HCT116 (cell line): ENCODE measurements around the gene VPS39. TPM values are rescaled to one million over a fixed set of nuclear protein-coding genes. Genes with fewer than 3 reads are reported as not detected.

Experiments
- ATAC-seq: fragments of 200-7000 bp; cut with Tn5 transposase; 2 replicates; pipeline ENCODE4 v1.9.1; 2020; ENCODE audit warnings: mild to moderate bottlenecking, moderate library complexity
- BruUV-seq: library from RNA; stranded (reverse); fragments of 400-500 nt; replicated peaks from 2 replicates; lab custom pipeline; 2021; lab: Mats Ljungman, UMichigan
- CTCF ChIA-PET: fragments of 300-600 bp; sonication (Branson Sonifier 250); formaldehyde crosslinking; loops from one replicate; lab custom pipeline; 2021; ENCODE audit warnings: antibody characterized with exemption; lab: Charles Lee
- POLR2A ChIA-PET: fragments of 300-600, 350-600 bp; sonication (Branson Sonifier 250); formaldehyde crosslinking; loops from one replicate; lab custom pipeline; 2021; ENCODE audit warnings: antibody characterized with exemption; lab: Charles Lee
- RAD21 ChIA-PET, 2 experiments: fragments of 300-600 bp; sonication (Branson Sonifier 250); formaldehyde crosslinking; loops; one replicate each; lab custom pipeline; 2023; ENCODE audit warnings: low total read pairs in 2 of 2; ENCODE audit not compliant: uncharacterized antibody in 2 of 2, unreplicated experiment in 2 of 2, low non-redundant PET in 1 of 2; lab: Charles Lee
- DNase-seq: peaks from one replicate; pipeline ENCODE4 v3.0.0-alpha.2; 2010; ENCODE audit warnings: low read depth, low spot score
- H2AFZ ChIP-seq: fragments of 200-600 bp; shearing (Covaris generic), sonication (generic); 2 replicates; pipeline ENCODE4 v1.6.1; 2017; ENCODE audit warnings: low read depth, mixed run types, mixed read lengths, antibody characterized with exemption, low read length; ENCODE audit not compliant: poor library complexity, severe bottlenecking
- H3K27ac ChIP-seq: 2 replicates; pipeline ENCODE4 v1.5.1; 2012; ENCODE audit warnings: low read depth, low read length
- H3K27me3 ChIP-seq: fragments of 200-600 bp; sonication (generic); 2 replicates; pipeline ENCODE4 v1.6.1; 2016; ENCODE audit warnings: mixed run types, low read length, mixed read lengths; ENCODE audit not compliant: insufficient read depth
- H3K36me3 ChIP-seq, 2 experiments: fragments of 200-500 bp in 1 of 2; fragments of 200-600 bp in 1 of 2; sonication (Bioruptor generic) in 1 of 2; sonication (generic) in 1 of 2; 2 replicates each; pipeline versions ENCODE4 v1.5.1 to v1.6.1; 2014 to 2016; ENCODE audit warnings: low read length in 2 of 2, inconsistent platforms in 1 of 2, mixed read lengths in 1 of 2, mixed run types in 1 of 2; ENCODE audit not compliant: insufficient read depth in 2 of 2, control insufficient read depth in 1 of 2
- H3K4me1 ChIP-seq, 2 experiments: fragments of 200-600 bp in 1 of 2; sonication (generic) in 1 of 2; 2 replicates each; pipeline versions ENCODE4 v1.5.1 to v1.6.1; 2012 to 2017; ENCODE audit warnings: low read length in 2 of 2, inconsistent platforms in 1 of 2, mild to moderate bottlenecking in 1 of 2, mixed read lengths in 1 of 2, mixed run types in 1 of 2, moderate library complexity in 1 of 2; ENCODE audit not compliant: insufficient read depth in 2 of 2, control insufficient read depth in 1 of 2
- H3K4me2 ChIP-seq: fragments of 200-600 bp; sonication (generic); 2 replicates; pipeline ENCODE4 v1.6.1; 2017; ENCODE audit warnings: mixed run types, low read length, mixed read lengths
- H3K4me3 ChIP-seq, 2 experiments: fragments of 200-600 bp in 1 of 2; sonication (generic) in 1 of 2; replicated peaks in 1 of 2; 2 replicates each; pipeline ENCODE4 v1.5.1; 2011 to 2016; ENCODE audit warnings: low read length in 2 of 2, control low read depth in 1 of 2, low read depth in 1 of 2, mild to moderate bottlenecking in 1 of 2, mixed read lengths in 1 of 2, mixed run types in 1 of 2
- H3K79me2 ChIP-seq: fragments of 200-600 bp; sonication (generic); 2 replicates; pipeline ENCODE4 v1.6.1; 2017; ENCODE audit warnings: mild to moderate bottlenecking, mixed run types, low read length, moderate library complexity, mixed read lengths; ENCODE audit not compliant: insufficient read depth
- H3K9ac ChIP-seq: fragments of 200-600 bp; sonication (generic); 2 replicates; pipeline ENCODE4 v1.6.1; 2016; ENCODE audit warnings: low read length, mixed read lengths
- H3K9me2 ChIP-seq: fragments of 200-600 bp; sonication (generic), shearing (Covaris generic); 2 replicates; pipeline ENCODE4 v1.6.1; 2017; ENCODE audit warnings: mixed run types, mild to moderate bottlenecking, moderate library complexity; ENCODE audit not compliant: insufficient read depth
- H3K9me3 ChIP-seq, 2 experiments: fragments of 200-500 bp in 1 of 2; fragments of 200-600 bp in 1 of 2; sonication (Bioruptor generic) in 1 of 2; sonication (generic) in 1 of 2; 2 replicates each; pipeline ENCODE4 v1.6.1; 2014 to 2017; ENCODE audit warnings: low read length in 2 of 2, mixed read lengths in 2 of 2, inconsistent platforms in 1 of 2, low read depth in 1 of 2, mild to moderate bottlenecking in 1 of 2, mixed run types in 1 of 2, moderate library complexity in 1 of 2; ENCODE audit not compliant: control insufficient read depth in 1 of 2, insufficient read depth in 1 of 2
- H4K20me1 ChIP-seq: fragments of 200-600 bp; sonication (generic), shearing (Covaris generic); 2 replicates; pipeline ENCODE4 v1.6.1; 2017; ENCODE audit warnings: mixed run types, mild to moderate bottlenecking, moderate library complexity; ENCODE audit not compliant: insufficient read depth
- CBX3 ChIP-seq: IDR thresholded peaks from 2 replicates; pipeline ENCODE4 v1.6.1; 2012; ENCODE audit warnings: low read depth
- CEBPB ChIP-seq: IDR thresholded peaks from 2 replicates; pipeline ENCODE4 v1.6.1; 2012; ENCODE audit warnings: low read depth
- ELF1 ChIP-seq: IDR thresholded peaks from 2 replicates; pipeline ENCODE4 v1.6.1; 2012; ENCODE audit warnings: low read depth, borderline replicate concordance
- EZH2 ChIP-seq: fragments of 200-600 bp; sonication (generic); IDR thresholded peaks from 2 replicates; pipeline ENCODE4 v1.6.1; 2017; ENCODE audit warnings: antibody characterized with exemption, mixed run types
- FOSL1 ChIP-seq: IDR thresholded peaks from 2 replicates; pipeline ENCODE4 v1.6.1; 2012; ENCODE audit warnings: low read depth
- JUND ChIP-seq: IDR thresholded peaks from 2 replicates; pipeline ENCODE4 v1.6.1; 2012
- POLR2A ChIP-seq: IDR thresholded peaks from 2 replicates; pipeline ENCODE4 v1.7.0; 2011; ENCODE audit warnings: borderline replicate concordance; ENCODE audit not compliant: insufficient read depth, insufficient read length; ENCODE audit errors: extremely low read depth
- POLR2AphosphoS5 ChIP-seq: IDR thresholded peaks from 2 replicates; pipeline ENCODE4 v1.6.1; 2011; ENCODE audit warnings: mild to moderate bottlenecking, low read depth, low read length, moderate library complexity
- RAD21 ChIP-seq: IDR thresholded peaks from 2 replicates; pipeline ENCODE4 v1.6.1; 2012; ENCODE audit warnings: low read depth, mild to moderate bottlenecking
- SIN3A ChIP-seq: IDR thresholded peaks from 2 replicates; pipeline ENCODE4 v1.6.1; 2012; ENCODE audit warnings: low read depth
- SP1 ChIP-seq: IDR thresholded peaks from 2 replicates; pipeline ENCODE4 v1.6.1; 2012; ENCODE audit warnings: low read depth
- ZBTB33 ChIP-seq: IDR thresholded peaks from 2 replicates; pipeline ENCODE4 v1.6.1; 2011; ENCODE audit warnings: mild to moderate bottlenecking, low read length, moderate library complexity; ENCODE audit not compliant: insufficient replicate concordance; ENCODE audit errors: extremely low read depth
- ZFX ChIP-seq: fragments of 450-650 bp; IDR thresholded peaks from 2 replicates; pipeline ENCODE4 v1.6.1; 2017
- ZNF274 ChIP-seq: fragments of 200-500 bp; sonication (Bioruptor generic); IDR thresholded peaks from 2 replicates; pipeline ENCODE4 v1.6.1; 2014; ENCODE audit warnings: mild to moderate bottlenecking, low read depth, low read length, inconsistent platforms
- intact Hi-C: fragments of 100-400 bp; cut with micrococcal nuclease; formaldehyde crosslinking; loops from 2 replicates; pipeline ENCODE4 v1.10.0; 2022
- total RNA-seq: library from RNA; stranded (reverse); gene quantifications from one replicate; pipeline ENCODE4 v1.2.1, GENCODE V29; 2021; ENCODE audit not compliant: unreplicated experiment
- TF ChIP-seq, protein P1 (sequence below): IDR thresholded peaks from 2 replicates; pipeline ENCODE4 v1.6.1; 2012; ENCODE audit warnings: low read depth
- TF ChIP-seq, protein P2 (sequence below): IDR thresholded peaks from 2 replicates; pipeline ENCODE4 v1.6.1; 2012
- TF ChIP-seq, protein P3 (sequence below): IDR thresholded peaks from 2 replicates; pipeline ENCODE4 v1.6.1; 2012
- TF ChIP-seq, protein P4 (sequence below), 3 experiments: fragments of 200-600 bp in 1 of 3; sonication (generic) in 1 of 3; IDR thresholded peaks in 2 of 3; conservative IDR thresholded peaks in 1 of 3; 2 replicates each; pipeline ENCODE4 v1.5.1; 2012 to 2017; ENCODE audit warnings: low read depth in 2 of 3, low read length in 2 of 3, antibody characterized with exemption in 1 of 3, borderline replicate concordance in 1 of 3, control low read depth in 1 of 3, mild to moderate bottlenecking in 1 of 3, mixed read lengths in 1 of 3, mixed run types in 1 of 3, moderate library complexity in 1 of 3; ENCODE audit not compliant: insufficient read depth in 1 of 3

VPS39 gene
- total RNA-seq, 1 experiment from 2014 or later: 40.1 TPM

DNA sequence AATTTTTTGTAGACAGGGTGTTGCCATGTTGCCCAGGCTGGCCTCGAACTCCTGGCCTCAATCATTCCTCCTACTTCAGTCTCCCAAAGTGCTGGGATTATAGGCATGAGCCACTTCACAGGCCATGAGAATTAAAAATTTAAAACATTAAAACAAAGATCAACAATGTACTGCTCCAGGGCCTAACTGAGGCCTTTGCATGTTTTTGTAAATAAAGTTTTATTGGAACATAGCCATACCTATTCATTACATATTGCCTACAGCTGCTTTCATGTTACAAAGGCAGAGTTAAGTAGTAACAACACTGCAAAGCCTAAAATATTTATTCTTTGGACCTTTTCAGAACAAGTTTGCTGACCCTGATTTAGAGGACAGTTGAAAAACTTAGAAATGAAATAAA lies 9.6 kb downstream of the VPS39 start:
- H4K20me1 ChIP-seq: no peaks in the 10 kb centered on the region
- TF ChIP-seq, protein P1, sequence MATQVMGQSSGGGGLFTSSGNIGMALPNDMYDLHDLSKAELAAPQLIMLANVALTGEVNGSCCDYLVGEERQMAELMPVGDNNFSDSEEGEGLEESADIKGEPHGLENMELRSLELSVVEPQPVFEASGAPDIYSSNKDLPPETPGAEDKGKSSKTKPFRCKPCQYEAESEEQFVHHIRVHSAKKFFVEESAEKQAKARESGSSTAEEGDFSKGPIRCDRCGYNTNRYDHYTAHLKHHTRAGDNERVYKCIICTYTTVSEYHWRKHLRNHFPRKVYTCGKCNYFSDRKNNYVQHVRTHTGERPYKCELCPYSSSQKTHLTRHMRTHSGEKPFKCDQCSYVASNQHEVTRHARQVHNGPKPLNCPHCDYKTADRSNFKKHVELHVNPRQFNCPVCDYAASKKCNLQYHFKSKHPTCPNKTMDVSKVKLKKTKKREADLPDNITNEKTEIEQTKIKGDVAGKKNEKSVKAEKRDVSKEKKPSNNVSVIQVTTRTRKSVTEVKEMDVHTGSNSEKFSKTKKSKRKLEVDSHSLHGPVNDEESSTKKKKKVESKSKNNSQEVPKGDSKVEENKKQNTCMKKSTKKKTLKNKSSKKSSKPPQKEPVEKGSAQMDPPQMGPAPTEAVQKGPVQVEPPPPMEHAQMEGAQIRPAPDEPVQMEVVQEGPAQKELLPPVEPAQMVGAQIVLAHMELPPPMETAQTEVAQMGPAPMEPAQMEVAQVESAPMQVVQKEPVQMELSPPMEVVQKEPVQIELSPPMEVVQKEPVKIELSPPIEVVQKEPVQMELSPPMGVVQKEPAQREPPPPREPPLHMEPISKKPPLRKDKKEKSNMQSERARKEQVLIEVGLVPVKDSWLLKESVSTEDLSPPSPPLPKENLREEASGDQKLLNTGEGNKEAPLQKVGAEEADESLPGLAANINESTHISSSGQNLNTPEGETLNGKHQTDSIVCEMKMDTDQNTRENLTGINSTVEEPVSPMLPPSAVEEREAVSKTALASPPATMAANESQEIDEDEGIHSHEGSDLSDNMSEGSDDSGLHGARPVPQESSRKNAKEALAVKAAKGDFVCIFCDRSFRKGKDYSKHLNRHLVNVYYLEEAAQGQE: no peak
- TF ChIP-seq ZBTB33: no peak
- TF ChIP-seq CBX3: no peak
- no peak for TF ChIP-seq EZH2
- TF ChIP-seq JUND: no peak
- TF ChIP-seq ZFX: no peak
- no peak for TF ChIP-seq SP1
- TF ChIP-seq, protein P2, sequence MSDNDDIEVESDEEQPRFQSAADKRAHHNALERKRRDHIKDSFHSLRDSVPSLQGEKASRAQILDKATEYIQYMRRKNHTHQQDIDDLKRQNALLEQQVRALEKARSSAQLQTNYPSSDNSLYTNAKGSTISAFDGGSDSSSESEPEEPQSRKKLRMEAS: no peak
- TF ChIP-seq, protein P3, sequence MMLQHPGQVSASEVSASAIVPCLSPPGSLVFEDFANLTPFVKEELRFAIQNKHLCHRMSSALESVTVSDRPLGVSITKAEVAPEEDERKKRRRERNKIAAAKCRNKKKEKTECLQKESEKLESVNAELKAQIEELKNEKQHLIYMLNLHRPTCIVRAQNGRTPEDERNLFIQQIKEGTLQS: no peak
- no peak for TF ChIP-seq ELF1
- no peak for TF ChIP-seq ZNF274
- TF ChIP-seq POLR2A: no peak
- TF ChIP-seq POLR2AphosphoS5: no peak
- no peak for TF ChIP-seq CEBPB
- TF ChIP-seq FOSL1: no peak
- TF ChIP-seq RAD21: no peak
- TF ChIP-seq, protein P4, sequence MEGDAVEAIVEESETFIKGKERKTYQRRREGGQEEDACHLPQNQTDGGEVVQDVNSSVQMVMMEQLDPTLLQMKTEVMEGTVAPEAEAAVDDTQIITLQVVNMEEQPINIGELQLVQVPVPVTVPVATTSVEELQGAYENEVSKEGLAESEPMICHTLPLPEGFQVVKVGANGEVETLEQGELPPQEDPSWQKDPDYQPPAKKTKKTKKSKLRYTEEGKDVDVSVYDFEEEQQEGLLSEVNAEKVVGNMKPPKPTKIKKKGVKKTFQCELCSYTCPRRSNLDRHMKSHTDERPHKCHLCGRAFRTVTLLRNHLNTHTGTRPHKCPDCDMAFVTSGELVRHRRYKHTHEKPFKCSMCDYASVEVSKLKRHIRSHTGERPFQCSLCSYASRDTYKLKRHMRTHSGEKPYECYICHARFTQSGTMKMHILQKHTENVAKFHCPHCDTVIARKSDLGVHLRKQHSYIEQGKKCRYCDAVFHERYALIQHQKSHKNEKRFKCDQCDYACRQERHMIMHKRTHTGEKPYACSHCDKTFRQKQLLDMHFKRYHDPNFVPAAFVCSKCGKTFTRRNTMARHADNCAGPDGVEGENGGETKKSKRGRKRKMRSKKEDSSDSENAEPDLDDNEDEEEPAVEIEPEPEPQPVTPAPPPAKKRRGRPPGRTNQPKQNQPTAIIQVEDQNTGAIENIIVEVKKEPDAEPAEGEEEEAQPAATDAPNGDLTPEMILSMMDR (IDR thresholded peaks at IDR 0.05 in 2 of 3, conservative IDR thresholded peaks at IDR 0.05 in 1 of 3; ENCODE audit: borderline replicate concordance in 1 of 3, insufficient read depth in 1 of 3, low read depth in 2 of 3, low read length in 2 of 3): no peak
- no peak for TF ChIP-seq SIN3A
- TF ChIP-seq, all 23 proteins: peak for 0
- Histone ChIP-seq H3K9ac (no peak overlapping the region), H3K27ac (no peak overlapping the region), H3K36me3 (peaks cover 0 to 2% of the 10 kb centered on the region in 2 experiments; a peak in 2 of 4 replicates), H3K4me2 (no peak overlapping the region), H3K9me3 (no peaks in the 10 kb centered on the region), H3K9me2 (no peaks in the 10 kb centered on the region), H3K4me1 (no peaks in the 10 kb centered on the region), H2AFZ (no peak overlapping the region), H3K79me2 (0 out of 2 replicates have a peak, but pooled peaks cover 3% of the 10 kb centered on the region), H3K27me3 (no peaks in the 10 kb centered on the region), H3K4me3 (no peak overlapping the region)
- DNase-seq: no peak
- ChIA-PET POLR2A (no interaction called here), RAD21 (no interaction called here), CTCF (interaction anchor here (1.3 kb wide), 1 partner anchor 61 kb away, joined by 3 read pairs; no protein-coding TSS in a partner anchor)
- ATAC-seq: no peak
- intact Hi-C loops: no loop called here
- BruUV-seq: no TSS peak
